Keratinocyte (primary cell): ENCODE measurements around the gene CMSS1. TPM values are rescaled to one million over a fixed set of nuclear protein-coding genes. Genes with fewer than 3 reads are reported as not detected.

Experiments used
- DNase-seq: peaks from one replicate; pipeline ENCODE4 v3.0.0-alpha.2; 2011; ENCODE audit warnings: low read depth, missing footprints, low spot score
- FAIRE-seq: peaks from 2 replicates; lab custom pipeline; 2011; peaks lifted over from hg19 to GRCh38; lab: Jason Lieb, UNC
- H2AFZ ChIP-seq: 2 replicates; pipeline ENCODE4 v1.6.0; 2012; ENCODE audit warnings: low read length, control low read depth, inconsistent platforms; ENCODE audit not compliant: control insufficient read depth
- H3K27ac ChIP-seq: 2 replicates; pipeline ENCODE4 v1.5.1; 2011; ENCODE audit warnings: low read length; ENCODE audit not compliant: control insufficient read depth, insufficient read depth
- H3K27me3 ChIP-seq: 3 replicates; pipeline ENCODE4 v1.6.0; 2011; ENCODE audit warnings: low read length; ENCODE audit not compliant: control insufficient read depth, insufficient read depth; ENCODE audit errors: extremely low read depth
- H3K36me3 ChIP-seq, 2 experiments: 2 replicates in 1 of 2; 3 replicates in 1 of 2; pipeline ENCODE4 v1.5.1; 2011; ENCODE audit warnings: low read length in 2 of 2, mild to moderate bottlenecking in 1 of 2; ENCODE audit not compliant: control insufficient read depth in 2 of 2, insufficient read depth in 2 of 2; ENCODE audit errors: extremely low read depth in 1 of 2
- H3K4me1 ChIP-seq: 3 replicates; pipeline ENCODE4 v1.5.1; 2011; ENCODE audit warnings: low read length; ENCODE audit not compliant: control insufficient read depth, insufficient read depth; ENCODE audit errors: extremely low read depth
- H3K4me2 ChIP-seq: 3 replicates; pipeline ENCODE4 v1.6.0; 2011; ENCODE audit warnings: low read depth, low read length; ENCODE audit not compliant: control insufficient read depth, insufficient read depth; ENCODE audit errors: extremely low read depth
- H3K4me3 ChIP-seq, 3 experiments: fragments of 200-600 bp in 1 of 3; sonication (generic) in 1 of 3; 2 replicates in 2 of 3; 3 replicates in 1 of 3; pipeline ENCODE4 v1.5.1; 2011 to 2016; ENCODE audit warnings: low read length in 3 of 3, mild to moderate bottlenecking in 3 of 3, control low read depth in 2 of 3, inconsistent platforms in 1 of 3, low read depth in 1 of 3, mixed read lengths in 1 of 3, mixed run types in 1 of 3, moderate library complexity in 1 of 3; ENCODE audit not compliant: control insufficient read depth in 2 of 3, insufficient read depth in 2 of 3; ENCODE audit errors: extremely low read depth in 1 of 3
- H3K79me2 ChIP-seq: 2 replicates; pipeline ENCODE4 v1.6.0; 2012; ENCODE audit warnings: low read length; ENCODE audit not compliant: control insufficient read depth, insufficient read depth
- H3K9ac ChIP-seq: 3 replicates; pipeline ENCODE4 v1.6.0; 2011; ENCODE audit warnings: low read length; ENCODE audit not compliant: control insufficient read depth, insufficient read depth; ENCODE audit errors: extremely low read depth
- H3K9me1 ChIP-seq: 3 replicates; pipeline ENCODE4 v1.6.0; 2011; ENCODE audit warnings: low read length; ENCODE audit not compliant: control insufficient read depth, insufficient read depth; ENCODE audit errors: extremely low read depth
- H3K9me3 ChIP-seq: 2 replicates; pipeline ENCODE4 v1.5.1; 2012; ENCODE audit warnings: low read depth, low read length; ENCODE audit not compliant: control insufficient read depth
- H4K20me1 ChIP-seq: 3 replicates; pipeline ENCODE4 v1.6.0; 2011; ENCODE audit warnings: low read length; ENCODE audit not compliant: control insufficient read depth, insufficient read depth; ENCODE audit errors: extremely low read depth
- EZH2 ChIP-seq: IDR thresholded peaks from one replicate; pipeline ENCODE4 v1.6.1; 2012; ENCODE audit warnings: inconsistent platforms, mild to moderate bottlenecking, low read length, moderate library complexity
- dilution Hi-C: fragments of 300-500 bp; cut with MboI; formaldehyde crosslinking; loops from one replicate; pipeline ENCODE4 v1.7.0; 2020; ENCODE audit warnings: low sequenced_read_pairs; ENCODE audit not compliant: extremely low pct_ligation_motif_present
- polyA plus RNA-seq, 5 experiments: library from polyadenylated mRNA; depleted of rRNA in 3 of 5; stranded (reverse) in 3 of 5; stranded (forward) in 1 of 5; unstranded in 1 of 5; fragments of >200 nt; gene quantifications; 1 replicate in 1 of 5; 2 replicates in 3 of 5; 3 replicates in 1 of 5; pipeline versions ENCODE4 v1.2.1 to v1.2.3, GENCODE V29; 2011 to 2012; ENCODE audit warnings: missing spikeins in 2 of 5, low read depth in 1 of 5, low replicate concordance in 1 of 5
- TF ChIP-seq, protein P1 (sequence below), 3 experiments: IDR thresholded peaks in 1 of 3; conservative IDR thresholded peaks in 1 of 3; optimal IDR thresholded peaks in 1 of 3; 2 replicates in 2 of 3; 3 replicates in 1 of 3; pipeline versions ENCODE3 to v1.5.1; 2011; ENCODE audit warnings: low read length in 3 of 3, mild to moderate bottlenecking in 3 of 3, moderate library complexity in 2 of 3, control low read depth in 1 of 3, inconsistent platforms in 1 of 3; ENCODE audit not compliant: insufficient read depth in 2 of 3; ENCODE audit errors: extremely low read depth in 1 of 3

Gene CMSS1
- polyA plus RNA-seq, 1 donor (not counting 4 experiments of a cell fraction or from before 2014, with no cell fraction given) = 37.2 TPM

DNA sequence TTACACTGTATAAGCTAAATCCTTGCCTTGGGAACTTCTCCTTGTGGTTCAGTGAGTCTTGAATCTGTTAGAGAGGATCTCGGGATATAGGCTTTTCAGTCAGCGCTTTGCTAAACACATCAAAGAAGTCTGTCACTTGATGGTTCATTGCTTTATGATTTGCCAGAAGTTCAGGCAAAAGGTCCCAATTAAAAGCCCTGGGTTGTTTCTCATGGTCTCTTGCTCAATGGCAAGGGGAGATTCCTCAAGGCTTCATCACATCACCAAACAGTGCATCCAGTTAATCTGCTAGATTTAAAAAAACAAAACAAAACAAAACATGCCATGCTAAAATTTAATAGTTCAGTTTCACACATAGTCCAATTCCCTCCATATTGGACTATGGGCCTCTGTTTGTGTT, 181.9 kb downstream of the CMSS1 start:
- no peak overlapping the region for H3K27ac ChIP-seq
- no peaks in the 10 kb centered on the region for H3K9me3 ChIP-seq
- no peak overlapping the region for H2AFZ ChIP-seq
- dilution Hi-C loops = no loop called here
- no peak for DNase-seq
- no peak for FAIRE-seq
- no peaks in the 10 kb centered on the region for H3K79me2 ChIP-seq
- H3K4me3 ChIP-seq = no peak overlapping the region
- TF ChIP-seq, protein P1, sequence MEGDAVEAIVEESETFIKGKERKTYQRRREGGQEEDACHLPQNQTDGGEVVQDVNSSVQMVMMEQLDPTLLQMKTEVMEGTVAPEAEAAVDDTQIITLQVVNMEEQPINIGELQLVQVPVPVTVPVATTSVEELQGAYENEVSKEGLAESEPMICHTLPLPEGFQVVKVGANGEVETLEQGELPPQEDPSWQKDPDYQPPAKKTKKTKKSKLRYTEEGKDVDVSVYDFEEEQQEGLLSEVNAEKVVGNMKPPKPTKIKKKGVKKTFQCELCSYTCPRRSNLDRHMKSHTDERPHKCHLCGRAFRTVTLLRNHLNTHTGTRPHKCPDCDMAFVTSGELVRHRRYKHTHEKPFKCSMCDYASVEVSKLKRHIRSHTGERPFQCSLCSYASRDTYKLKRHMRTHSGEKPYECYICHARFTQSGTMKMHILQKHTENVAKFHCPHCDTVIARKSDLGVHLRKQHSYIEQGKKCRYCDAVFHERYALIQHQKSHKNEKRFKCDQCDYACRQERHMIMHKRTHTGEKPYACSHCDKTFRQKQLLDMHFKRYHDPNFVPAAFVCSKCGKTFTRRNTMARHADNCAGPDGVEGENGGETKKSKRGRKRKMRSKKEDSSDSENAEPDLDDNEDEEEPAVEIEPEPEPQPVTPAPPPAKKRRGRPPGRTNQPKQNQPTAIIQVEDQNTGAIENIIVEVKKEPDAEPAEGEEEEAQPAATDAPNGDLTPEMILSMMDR (optimal IDR thresholded peaks at IDR 0.05 in 1 of 3, IDR thresholded peaks at IDR 0.05 in 1 of 3, conservative IDR thresholded peaks at IDR 0.05 in 1 of 3; ENCODE audit: extremely low read depth in 1 of 3, insufficient read depth in 2 of 3, low read length in 3 of 3) = no peak
- TF ChIP-seq EZH2 = no peak
- H3K27me3 ChIP-seq = no peaks in the 10 kb centered on the region
- H3K4me1 ChIP-seq = peaks cover 36% of the 10 kb centered on the region
- H3K4me2 ChIP-seq = no peak overlapping the region
- no peak overlapping the region for H3K9ac ChIP-seq
- H3K36me3 ChIP-seq = no peaks in the 10 kb centered on the region
- H3K9me1 ChIP-seq = no peaks in the 10 kb centered on the region
- H4K20me1 ChIP-seq = no peaks in the 10 kb centered on the region

DNA sequence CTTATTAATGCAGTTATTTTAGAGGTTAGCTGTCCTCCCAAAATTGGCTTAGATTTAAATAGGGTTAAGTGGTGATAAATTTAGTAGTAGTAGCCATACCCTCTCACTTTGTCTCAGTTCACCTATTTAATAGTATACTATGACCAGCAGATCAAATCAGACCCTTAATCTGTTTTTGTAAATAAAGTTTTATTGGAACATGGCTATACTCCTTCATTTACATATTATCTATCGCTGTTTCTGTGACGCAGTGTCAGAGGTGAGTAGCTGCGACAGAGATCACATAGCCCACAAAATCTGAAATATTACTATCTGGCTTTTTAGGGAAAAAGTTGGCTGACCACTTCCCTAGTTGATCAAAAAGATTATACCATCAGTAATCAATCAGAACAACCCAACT, 183.4 kb downstream of the CMSS1 start:
- dilution Hi-C loops = no loop called here

More for the DNA sequence above, 183.4 kb downstream of the CMSS1 start:
- Histone ChIP-seq H2AFZ (peak overlapping the region; percentile 45), H3K4me2 (peak overlapping the region; percentile 52), H3K36me3 (no peaks in the 10 kb centered on the region), H3K27ac (peak overlapping the region; percentile 76), H3K9ac (peak overlapping the region; percentile 59), H3K9me1 (no peaks in the 10 kb centered on the region), H4K20me1 (no peaks in the 10 kb centered on the region), H3K4me1 (peaks cover 38% of the 10 kb centered on the region), H3K9me3 (no peaks in the 10 kb centered on the region), H3K4me3 (peak overlapping the region in 2 of 3 experiments; percentile 7 to 43), H3K27me3 (no peaks in the 10 kb centered on the region), H3K79me2 (no peaks in the 10 kb centered on the region)
- TF ChIP-seq EZH2 = no peak
- TF ChIP-seq, protein P1 (optimal IDR thresholded peaks at IDR 0.05 in 1 of 3, IDR thresholded peaks at IDR 0.05 in 1 of 3, conservative IDR thresholded peaks at IDR 0.05 in 1 of 3; ENCODE audit: extremely low read depth in 1 of 3, insufficient read depth in 2 of 3, low read length in 3 of 3) = no peak
- DNase-seq (no peak), FAIRE-seq (no peak)
